H1 (cell line): ENCODE data around the gene ARHGEF4.

Experiments
- CTCF ChIP-seq, 3 experiments: IDR thresholded peaks; 1 replicate in 2 of 3; 2 replicates in 1 of 3; pipeline versions ENCODE4 v1.5.1 to v1.6.1; 2011; ENCODE audit warnings: low read length in 3 of 3, mild to moderate bottlenecking in 3 of 3, inconsistent platforms in 2 of 3, low read depth in 1 of 3, moderate library complexity in 1 of 3; ENCODE audit not compliant: insufficient read depth in 1 of 3; ENCODE audit errors: control extremely low read depth in 1 of 3
- KDM4A ChIP-seq: IDR thresholded peaks from one replicate; pipeline ENCODE4 v1.7.1; 2012; ENCODE audit warnings: low read depth, mild to moderate bottlenecking, moderate library complexity, low read length, inconsistent platforms; ENCODE audit not compliant: severe bottlenecking
- MAFK ChIP-seq: IDR thresholded peaks from 2 replicates; pipeline ENCODE4 v1.6.1; 2012; ENCODE audit warnings: low read depth, mild to moderate bottlenecking, improper control_type of control experiment, low read length
- RAD21 ChIP-seq, 2 experiments: IDR thresholded peaks in 1 of 2; conservative IDR thresholded peaks in 1 of 2; 2 replicates each; pipeline ENCODE4 v1.6.1; 2011; ENCODE audit warnings: low read depth in 2 of 2, low read length in 2 of 2, improper control_type of control experiment in 1 of 2, inconsistent platforms in 1 of 2, mild to moderate bottlenecking in 1 of 2, moderate library complexity in 1 of 2
- TAF7 ChIP-seq: optimal IDR thresholded peaks from 2 replicates; pipeline ENCODE3; 2011; ENCODE audit warnings: low read depth, mild to moderate bottlenecking, inconsistent platforms, low read length, moderate library complexity, borderline replicate concordance

DNA sequence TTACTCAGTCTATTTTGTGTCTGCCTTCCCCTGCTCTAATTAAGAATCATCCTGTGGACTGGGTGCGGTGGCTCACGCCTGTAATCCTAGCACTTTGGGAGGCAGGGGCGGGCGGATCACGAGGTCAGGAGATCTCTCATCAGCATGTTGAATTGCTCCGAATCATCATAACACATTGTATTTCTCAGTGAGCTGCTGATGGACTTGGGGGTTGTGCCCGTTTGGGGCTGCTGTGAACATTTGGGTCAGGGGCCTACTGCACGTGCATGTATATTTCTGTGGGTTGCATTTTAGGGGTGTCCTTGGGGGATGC lies 84.4 kb downstream of the ARHGEF4 start:
- TF ChIP-seq TAF7 = no peak
- no peak for TF ChIP-seq RAD21 (IDR thresholded peaks at IDR 0.05 in 1 of 2, conservative IDR thresholded peaks at IDR 0.05 in 1 of 2; ENCODE audit: low read depth in 2 of 2, low read length in 2 of 2)
- no peak for TF ChIP-seq MAFK
- TF ChIP-seq CTCF (IDR thresholded peaks at IDR 0.05; ENCODE audit: control extremely low read depth in 1 of 3, insufficient read depth in 1 of 3, low read depth in 1 of 3, low read length in 3 of 3) = no peak
- TF ChIP-seq KDM4A = no peak
